MM.1S (cell line): ENCODE measurements around the gene XCR1.

Experiments used
- CTCF ChIP-seq: fragments of 300-600 bp; sonication (generic); IDR thresholded peaks from 2 replicates; pipeline ENCODE4 v1.5.1; 2016; ENCODE audit warnings: antibody characterized with exemption, low read length, mixed read lengths
- EZH2 ChIP-seq: fragments of 300-600 bp; sonication (generic); optimal IDR thresholded peaks from 2 replicates; pipeline ENCODE3; 2017; ENCODE audit warnings: low read depth, mild to moderate bottlenecking, antibody characterized with exemption, low read length, mixed read lengths
- EZH2phosphoT487 ChIP-seq: fragments of 300-600 bp; sonication (generic); IDR thresholded peaks from 2 replicates; pipeline ENCODE4 v1.6.1; 2018; ENCODE audit warnings: antibody characterized with exemption, low read length

GRCh38 chr3:46065294-46065705, 38.0 kb upstream of the XCR1 start:
- no peak for TF ChIP-seq EZH2
- no peak for TF ChIP-seq CTCF
- TF ChIP-seq EZH2phosphoT487 = no peak
